NCI-H1436 treated with DMSO at 0.1 percent for 48 hours (cell line): ENCODE data around the gene CEACAM16.
"Not testable (repeated sequence)": the region's sequence is repeated elsewhere in the genome, so short reads cannot be mapped to it uniquely, and the experiment has no call there.

ENCODE experiments used
- DNase-seq: peaks from one replicate; lab custom pipeline; 2025; lab: John Stamatoyannopoulos, UW

CEACAM16 gene, protein sequence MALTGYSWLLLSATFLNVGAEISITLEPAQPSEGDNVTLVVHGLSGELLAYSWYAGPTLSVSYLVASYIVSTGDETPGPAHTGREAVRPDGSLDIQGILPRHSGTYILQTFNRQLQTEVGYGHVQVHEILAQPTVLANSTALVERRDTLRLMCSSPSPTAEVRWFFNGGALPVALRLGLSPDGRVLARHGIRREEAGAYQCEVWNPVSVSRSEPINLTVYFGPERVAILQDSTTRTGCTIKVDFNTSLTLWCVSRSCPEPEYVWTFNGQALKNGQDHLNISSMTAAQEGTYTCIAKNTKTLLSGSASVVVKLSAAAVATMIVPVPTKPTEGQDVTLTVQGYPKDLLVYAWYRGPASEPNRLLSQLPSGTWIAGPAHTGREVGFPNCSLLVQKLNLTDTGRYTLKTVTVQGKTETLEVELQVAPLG

DNA sequence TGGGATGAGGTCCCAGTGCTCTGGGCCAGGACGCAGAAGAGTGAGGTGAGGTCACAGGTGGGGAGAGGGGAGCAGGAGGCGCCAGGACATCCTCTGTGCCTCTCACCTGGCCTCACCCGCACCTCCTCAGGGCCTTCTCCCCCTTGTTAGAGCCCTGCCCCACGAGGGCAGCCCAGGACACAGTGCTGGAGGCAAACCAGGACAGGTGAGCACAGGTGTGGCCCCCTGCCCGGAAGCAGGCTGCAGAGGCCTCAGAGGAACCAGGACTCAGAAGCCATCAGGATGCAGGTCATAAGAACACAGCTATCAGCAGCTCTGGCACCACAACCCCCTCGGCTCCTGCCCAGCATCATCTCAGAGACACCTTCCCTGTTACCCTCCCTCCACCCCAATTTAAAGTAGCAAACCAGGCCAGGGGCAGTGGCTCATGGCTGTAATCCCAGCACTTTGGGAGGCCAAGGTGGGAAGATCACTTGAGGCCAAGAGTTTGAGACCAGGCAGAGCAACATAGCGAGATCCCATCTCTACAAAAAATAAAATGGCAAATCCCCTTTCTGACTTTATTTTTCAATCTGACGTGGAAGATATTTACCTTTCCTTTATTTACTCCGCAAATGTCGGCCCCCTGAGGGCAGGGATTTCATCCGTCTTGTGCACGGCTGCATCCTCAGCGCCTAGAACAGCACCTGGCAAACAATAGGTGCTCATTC is at the start of gene CEACAM16:
Gene CEACAM16 (plus strand): TSS at position 660 of the 710 bp plus-strand sequence. CDS start 2,306 bp downstream, outside the sequence.
- no peak for DNase-seq

DNA sequence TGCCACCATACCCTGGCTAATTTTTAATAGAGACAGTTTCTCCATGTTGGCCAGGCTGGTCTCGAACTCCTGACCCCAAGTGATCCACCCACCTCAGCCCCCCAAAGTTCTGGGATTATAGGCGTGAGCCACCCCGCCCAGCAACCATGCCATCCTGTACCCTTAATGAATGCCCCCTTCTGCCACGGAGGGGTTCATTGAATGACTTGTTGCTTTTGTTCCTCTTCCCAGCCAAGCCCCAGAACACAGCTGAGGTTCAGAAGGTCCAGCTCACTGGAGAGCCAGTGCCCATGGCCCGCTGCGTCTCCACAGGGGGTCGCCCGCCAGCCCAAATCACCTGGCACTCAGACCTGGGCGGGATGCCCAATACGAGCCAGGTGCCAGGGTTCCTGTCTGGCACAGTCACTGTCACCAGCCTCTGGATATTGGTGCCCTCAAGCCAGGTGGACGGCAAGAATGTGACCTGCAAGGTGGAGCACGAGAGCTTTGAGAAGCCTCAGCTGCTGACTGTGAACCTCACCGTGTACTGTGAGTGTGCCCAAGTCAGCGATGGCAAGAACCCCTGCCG is 49.3 kb upstream of the CEACAM16 start:
- DNase-seq = no peak

GRCh38 chr19:44653343-44653742 is 45.6 kb upstream of the CEACAM16 start:
- no peak for DNase-seq

DNA sequence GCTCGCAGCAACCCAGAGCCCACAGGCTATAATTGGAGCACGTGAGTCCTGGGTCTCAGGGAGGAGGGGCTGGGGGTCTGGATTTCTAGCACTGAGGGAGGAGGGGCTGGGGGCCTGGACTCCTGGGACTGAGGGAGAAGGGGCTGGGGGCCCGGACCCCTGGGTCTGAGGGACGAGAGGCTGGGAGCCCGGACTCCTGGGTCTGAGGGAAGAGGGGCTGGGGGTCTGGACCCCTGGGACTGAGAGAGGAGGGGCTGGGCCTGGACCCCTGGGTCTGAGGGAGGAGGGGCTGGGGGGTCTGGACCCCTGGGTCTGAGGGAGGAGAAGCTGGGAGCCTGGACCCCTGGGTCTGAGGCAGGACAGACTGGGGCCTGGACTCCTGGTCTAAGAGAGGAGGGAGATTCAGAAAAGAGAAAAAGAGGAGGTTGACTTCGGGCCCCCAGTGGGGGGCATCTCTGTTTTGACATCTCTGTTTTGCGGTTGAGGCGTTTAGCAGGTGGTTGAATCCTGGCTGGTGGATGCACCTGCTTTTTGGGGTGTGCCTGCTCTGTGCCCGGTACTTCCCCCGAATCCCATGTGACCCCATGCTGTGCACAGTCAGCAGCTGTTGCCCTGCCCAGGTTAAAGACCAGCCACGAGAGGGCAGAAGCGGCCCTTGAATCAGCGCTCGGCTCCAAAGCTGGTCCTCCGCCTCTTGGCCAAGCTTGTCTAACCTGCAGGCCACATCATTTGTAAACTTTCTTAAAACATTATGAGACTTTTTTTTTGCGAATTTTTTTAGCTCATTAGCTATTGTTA is 44.8 kb upstream of the CEACAM16 start:
- no peak for DNase-seq

DNA sequence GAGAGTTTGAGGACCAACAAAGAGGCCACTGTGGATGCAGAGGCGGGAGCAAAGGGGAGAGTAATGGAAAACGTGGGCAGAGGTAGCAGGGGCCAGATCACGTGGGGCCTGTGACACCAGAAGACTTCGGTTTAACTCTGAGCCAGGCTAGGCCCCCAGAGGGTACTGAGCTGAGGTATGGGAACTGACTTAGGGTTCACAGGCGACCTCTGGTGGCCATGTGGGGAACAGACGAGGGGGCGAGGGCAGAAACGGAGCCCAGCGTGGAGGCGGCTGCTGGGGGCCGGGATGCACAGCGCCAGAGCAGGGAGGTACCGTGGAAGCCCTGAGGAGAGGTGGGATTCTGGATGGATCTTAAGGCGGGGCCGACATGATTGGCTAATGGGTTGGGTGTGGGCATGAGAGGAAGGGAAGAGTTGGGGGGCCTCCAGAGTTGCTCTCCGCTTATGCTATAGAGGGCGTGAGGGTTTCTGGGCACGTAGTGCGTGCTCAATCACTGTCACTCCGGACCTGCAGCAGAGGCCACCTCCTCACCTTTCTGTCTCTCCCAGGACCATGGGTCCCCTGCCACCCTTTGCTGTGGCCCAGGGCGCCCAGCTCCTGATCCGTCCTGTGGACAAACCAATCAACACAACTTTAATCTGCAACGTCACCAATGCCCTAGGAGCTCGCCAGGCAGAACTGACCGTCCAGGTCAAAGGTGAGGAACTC is 41.6 kb upstream of the CEACAM16 start:
- DNase-seq = no peak

DNA sequence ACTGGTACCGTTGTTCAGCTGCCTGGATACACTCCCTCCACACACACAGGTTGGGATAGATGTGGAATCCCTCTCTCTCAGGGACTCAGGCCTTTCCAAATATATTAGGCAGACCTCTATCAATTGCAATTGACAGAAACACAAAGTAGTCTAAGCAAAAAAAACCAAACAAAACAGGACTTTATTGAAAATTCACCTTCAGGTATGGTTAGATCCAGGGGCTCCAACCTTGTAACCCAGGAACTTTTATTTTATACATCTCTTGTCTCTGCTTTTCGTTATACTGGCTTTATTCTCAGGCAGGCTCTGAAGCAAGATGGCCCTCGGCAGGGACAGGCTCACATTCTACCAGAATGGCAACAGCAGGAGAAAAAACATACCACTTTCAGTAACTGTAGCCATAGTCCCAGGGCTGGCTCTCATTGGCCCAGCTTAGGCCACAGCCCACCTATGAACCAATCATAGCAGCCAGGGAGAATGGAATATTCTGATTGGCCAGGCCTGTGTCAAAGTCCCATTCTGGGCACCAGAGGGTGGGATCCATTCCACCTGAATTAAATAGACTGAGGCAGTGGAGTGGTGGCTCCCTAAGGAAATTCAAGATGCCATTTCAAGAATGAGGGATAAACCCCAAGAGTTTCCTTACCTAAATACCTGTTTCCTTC is 40.8 kb upstream of the CEACAM16 start:
- no peak for DNase-seq

GRCh38 chr19:44660081-44660480 is 38.9 kb upstream of the CEACAM16 start:
- DNase-seq = no peak

- DNase-seq = no peak
Measured at GRCh38 chr19:44661205-44661604, 37.7 kb upstream of the CEACAM16 start.

DNA sequence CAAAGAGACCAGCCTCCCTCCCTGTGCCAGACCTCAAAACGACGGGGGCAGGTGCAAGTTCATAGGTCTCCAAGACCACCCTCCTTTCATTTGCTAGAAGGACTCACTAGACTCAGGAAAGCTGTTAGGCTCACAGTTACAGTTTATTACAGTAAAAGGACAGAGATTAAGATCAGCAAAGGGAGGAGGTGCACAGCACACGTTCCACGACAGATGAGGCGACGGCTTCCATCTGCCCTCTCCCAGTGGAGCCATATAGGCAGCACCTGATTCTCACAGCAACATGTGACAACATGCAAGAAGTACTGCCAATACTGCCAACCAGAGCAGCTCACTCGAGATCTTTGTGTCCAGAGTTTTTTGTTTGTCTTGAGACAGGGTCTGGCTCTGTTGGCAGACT is 37.0 kb upstream of the CEACAM16 start:
- no peak for DNase-seq

- DNase-seq = no peak
Measured at GRCh38 chr19:44662691-44663385, 36.1 kb upstream of the CEACAM16 start.

DNA sequence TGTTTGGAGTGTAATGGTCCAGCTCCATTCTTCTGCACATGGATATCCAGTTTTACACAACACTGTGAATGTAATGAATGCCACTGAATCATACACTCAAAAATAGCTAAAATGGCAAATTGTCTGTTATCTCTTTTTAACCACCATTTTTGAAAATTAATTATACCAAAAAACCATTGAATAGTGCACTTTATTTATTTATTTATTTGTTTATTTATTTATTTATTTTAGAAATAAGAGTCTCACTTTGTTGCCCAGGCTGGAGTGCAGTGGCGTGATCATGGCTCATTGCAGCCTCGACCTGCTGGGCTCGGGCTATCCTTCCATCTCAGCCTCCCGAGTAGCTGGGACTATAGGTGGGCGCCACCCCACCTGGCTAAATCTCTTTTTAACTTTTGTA is 35.0 kb upstream of the CEACAM16 start:
- DNase-seq = no peak

DNA sequence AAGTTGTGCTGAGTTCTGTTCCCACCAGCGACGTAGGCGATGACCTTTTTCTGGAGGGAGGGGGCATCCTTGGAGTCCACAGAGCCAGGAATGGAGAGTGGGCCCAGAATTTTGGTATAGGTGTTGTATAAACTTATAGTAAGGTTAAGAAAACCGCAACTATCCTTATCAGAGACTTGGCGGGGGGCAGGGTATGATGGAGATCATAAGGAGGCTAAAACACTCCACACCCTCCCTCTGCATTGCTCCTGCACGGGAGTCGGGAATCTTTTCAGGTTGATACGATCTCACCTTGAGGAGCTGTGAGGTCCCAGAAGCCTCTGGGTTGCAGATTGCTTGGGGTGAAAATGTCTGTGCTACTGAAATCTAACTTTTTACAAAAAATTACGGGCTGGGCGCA is 34.0 kb upstream of the CEACAM16 start:
- no peak for DNase-seq

DNA sequence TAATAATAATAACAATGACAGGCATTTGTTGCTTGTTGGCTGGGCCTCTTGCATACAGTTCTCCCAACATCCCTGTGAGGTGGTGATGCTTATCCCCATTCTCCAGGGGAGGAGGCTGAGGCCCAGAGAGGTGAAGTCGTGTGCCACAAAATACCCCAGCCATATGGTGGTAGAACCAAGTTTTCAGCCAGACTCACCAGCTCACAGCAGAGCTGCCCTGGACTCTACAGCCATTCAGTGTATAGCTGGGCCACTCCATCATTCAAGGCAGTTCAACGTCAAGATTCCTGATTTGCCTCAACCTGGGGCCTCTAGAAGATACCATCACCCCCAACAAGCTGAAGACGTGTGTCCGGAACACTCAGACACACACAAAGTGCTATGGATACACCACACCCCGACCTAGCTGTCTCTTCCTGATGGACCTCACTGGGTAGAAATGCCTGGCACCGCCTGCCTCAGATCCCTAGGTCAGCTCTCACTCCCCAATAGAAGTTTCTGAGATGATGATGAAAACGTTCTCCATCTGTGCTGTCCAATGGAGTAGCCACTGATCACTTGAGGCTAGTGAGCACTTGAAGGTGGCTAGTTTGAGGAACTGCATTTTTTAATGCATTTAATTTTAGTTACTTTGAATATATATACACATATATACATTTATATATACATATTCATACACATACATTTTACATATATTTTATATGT is 31.9 kb upstream of the CEACAM16 start:
- no peak for DNase-seq

DNA sequence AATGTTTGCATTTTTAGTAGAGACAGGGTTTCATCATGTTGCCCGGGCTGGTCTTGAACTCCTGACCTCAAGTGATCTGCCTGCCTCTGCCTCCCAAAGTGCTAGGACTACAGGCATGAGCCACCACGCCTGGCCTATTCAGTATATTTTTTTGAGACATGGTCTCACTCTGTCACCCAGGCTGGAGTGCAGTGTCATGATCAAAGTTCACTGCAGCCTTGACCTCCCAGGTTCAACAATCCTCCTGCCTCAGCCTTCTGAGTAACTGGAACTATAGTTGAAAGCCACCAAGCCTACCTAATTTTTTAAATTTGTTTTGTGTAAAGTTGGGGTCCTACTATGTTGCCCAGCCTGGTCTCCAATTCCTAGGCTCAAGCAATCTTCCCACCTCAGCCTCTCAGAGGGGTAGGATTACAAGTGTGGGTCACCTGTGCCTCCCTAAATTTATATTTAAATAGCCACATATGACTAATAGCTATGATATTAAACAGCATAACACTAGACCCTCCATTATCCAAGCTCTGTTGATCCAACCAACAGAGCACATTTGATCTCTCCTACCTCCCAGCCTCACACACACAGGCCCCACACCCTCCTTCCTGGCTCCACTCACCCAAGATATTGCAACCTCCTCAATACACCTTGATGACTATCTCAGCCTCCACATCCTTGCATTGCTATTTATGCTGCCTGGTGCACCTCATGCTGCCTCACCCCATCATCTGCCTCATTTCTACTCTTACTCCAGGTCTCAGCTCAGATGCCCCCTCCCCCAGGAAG is 29.8 kb upstream of the CEACAM16 start:
- no peak for DNase-seq

DNA sequence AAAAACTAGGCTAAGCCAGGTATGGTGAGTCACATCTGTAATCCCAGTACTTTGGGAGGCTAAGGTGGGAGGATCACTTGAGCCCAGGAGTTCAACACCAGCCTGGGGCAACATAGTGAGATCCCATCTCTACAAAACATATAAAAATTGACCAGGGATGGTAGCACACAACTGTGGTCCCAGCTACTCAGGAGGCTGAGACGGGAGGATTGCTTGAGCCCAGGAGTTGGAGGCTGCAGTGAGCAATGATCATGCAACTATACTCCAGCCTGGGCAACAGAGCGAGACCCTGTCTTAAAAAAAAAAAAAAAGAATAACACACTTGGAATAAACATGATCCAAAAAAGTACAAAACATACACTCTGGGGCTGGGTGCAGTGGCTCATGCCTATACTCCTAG is 28.9 kb upstream of the CEACAM16 start:
- not testable (repeated sequence) for DNase-seq

DNA sequence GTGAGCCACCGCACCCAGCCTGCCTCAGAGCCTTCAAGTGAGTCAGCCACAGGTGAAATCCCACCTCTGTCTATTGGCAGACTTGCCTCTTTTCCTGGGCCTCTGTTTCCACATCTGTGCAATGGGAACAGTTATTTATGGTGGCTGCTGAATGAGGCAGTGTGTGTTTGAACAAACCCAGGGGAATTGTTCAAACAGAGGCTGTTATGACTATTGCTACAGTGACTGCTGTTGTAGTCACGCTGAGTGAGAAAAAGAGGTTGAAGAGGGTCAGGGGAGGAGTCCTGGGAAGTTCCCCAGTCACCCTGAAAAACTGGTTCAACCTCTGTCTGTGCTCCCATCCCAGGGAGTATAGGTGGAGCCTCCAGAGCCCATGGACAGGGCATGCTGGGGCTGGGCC is 27.6 kb upstream of the CEACAM16 start, which contains the start of gene CEACAM19:
Gene CEACAM19 (plus strand): TSS at position 83 of the 400 bp plus-strand sequence. CDS start 450 bp downstream, outside the sequence.
- no peak for DNase-seq

GRCh38 chr19:44672226-44672625 is 26.7 kb upstream of the CEACAM16 start:
- no peak for DNase-seq

DNA sequence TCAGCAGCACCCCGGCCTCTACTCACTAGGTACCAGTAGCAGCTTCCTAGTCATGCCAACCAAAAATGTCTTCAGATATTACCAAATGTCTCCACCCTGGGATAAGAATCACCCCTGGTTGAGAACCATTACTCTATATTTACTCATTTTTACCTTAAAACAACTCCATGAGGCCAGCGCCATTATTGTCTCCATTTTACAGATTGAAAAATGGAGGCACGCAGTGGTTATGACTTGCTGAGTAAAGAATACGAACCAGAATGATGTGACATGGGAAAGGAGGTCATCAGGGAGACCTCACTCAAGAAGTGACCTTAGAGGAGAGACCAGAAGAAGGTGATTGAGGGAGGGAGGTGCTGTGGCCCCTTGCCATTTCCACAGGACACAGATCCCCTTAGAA is 25.4 kb upstream of the CEACAM16 start:
- DNase-seq = no peak

GRCh38 chr19:44675521-44675920 is 23.4 kb upstream of the CEACAM16 start:
- no peak for DNase-seq
